Osteoblast (primary cell): ENCODE data around the gene AKR7A3. TPM values are rescaled to one million over a fixed set of nuclear protein-coding genes. Genes with fewer than 3 reads are reported as not detected.

ENCODE experiments used
- DNase-seq: peaks from one replicate; pipeline ENCODE4 v3.0.0; 2011; ENCODE audit warnings: low spot score, mixed read lengths; ENCODE audit not compliant: insufficient read length; ENCODE audit errors: missing footprints
- H2AFZ ChIP-seq: 2 replicates; pipeline ENCODE4 v1.6.0; 2011; ENCODE audit warnings: mild to moderate bottlenecking, low read length
- H3K27ac ChIP-seq: 2 replicates; pipeline ENCODE4 v1.5.1; 2011; ENCODE audit warnings: mild to moderate bottlenecking, low read depth, low read length, moderate library complexity
- H3K27me3 ChIP-seq: 2 replicates; pipeline ENCODE4 v1.6.0; 2012; ENCODE audit warnings: mild to moderate bottlenecking, control low read depth, inconsistent platforms, low read length, moderate library complexity; ENCODE audit not compliant: insufficient read depth
- H3K36me3 ChIP-seq: 2 replicates; pipeline ENCODE4 v1.5.1; 2011; ENCODE audit warnings: mild to moderate bottlenecking, low read length, control low read depth, moderate library complexity; ENCODE audit not compliant: insufficient read depth
- H3K4me1 ChIP-seq: 2 replicates; pipeline ENCODE4 v1.5.1; 2011; ENCODE audit warnings: mild to moderate bottlenecking, low read length, control low read depth, moderate library complexity; ENCODE audit not compliant: insufficient read depth
- H3K4me2 ChIP-seq: 2 replicates; pipeline ENCODE4 v1.6.0; 2011; ENCODE audit warnings: mild to moderate bottlenecking, low read length; ENCODE audit not compliant: insufficient read depth
- H3K4me3 ChIP-seq: fragments of 200-600 bp; sonication (generic); 3 replicates; pipeline ENCODE4 v1.5.1; 2012; ENCODE audit warnings: mild to moderate bottlenecking, low read length, inconsistent platforms; ENCODE audit not compliant: insufficient read depth
- H3K79me2 ChIP-seq: 2 replicates; pipeline ENCODE4 v1.6.0; 2012; ENCODE audit warnings: mild to moderate bottlenecking, low read length, control low read depth, inconsistent platforms; ENCODE audit not compliant: insufficient read depth
- H3K9me3 ChIP-seq: 2 replicates; pipeline ENCODE4 v1.5.1; 2011; ENCODE audit warnings: low read depth, low read length, control low read depth
- H4K20me1 ChIP-seq: 2 replicates; pipeline ENCODE4 v1.6.0; 2012; ENCODE audit warnings: mild to moderate bottlenecking, low read length, control low read depth; ENCODE audit not compliant: insufficient read depth
- CTCF ChIP-seq: IDR thresholded peaks from 2 replicates; pipeline ENCODE4 v1.5.1; 2011; ENCODE audit warnings: mild to moderate bottlenecking, low read depth, low read length, moderate library complexity; ENCODE audit errors: extremely low read depth
- total RNA-seq: library from RNA; depleted of rRNA; stranded (reverse); fragments of >200 nt; gene quantifications from 2 replicates; pipeline ENCODE4 v1.2.3, GENCODE V29; 2012

Gene AKR7A3
- total RNA-seq, 1 donor: 0.72 TPM

- Histone ChIP-seq H4K20me1 (peaks cover 15% of the 10 kb centered on the region), H3K9me3 (no peaks in the 10 kb centered on the region), H3K4me3 (no peak overlapping the region), H3K27me3 (no peaks in the 10 kb centered on the region), H3K79me2 (peaks cover 64% of the 10 kb centered on the region), H3K36me3 (peaks cover 51% of the 10 kb centered on the region), H3K4me1 (peaks cover 38% of the 10 kb centered on the region), H2AFZ (no peak overlapping the region), H3K27ac (no peak overlapping the region), H3K4me2 (no peak overlapping the region)
- no peak for TF ChIP-seq CTCF
- no peak for DNase-seq
These were observed 33.3 kb downstream of the AKR7A3 start for GRCh38 chr1:19255288-19255687.

- no peak for TF ChIP-seq CTCF
- Histone ChIP-seq H3K27me3 (no peaks in the 10 kb centered on the region), H3K36me3 (peaks cover 45% of the 10 kb centered on the region), H3K79me2 (peaks cover 72% of the 10 kb centered on the region), H2AFZ (no peak overlapping the region), H3K9me3 (no peaks in the 10 kb centered on the region), H4K20me1 (peaks cover 15% of the 10 kb centered on the region), H3K4me1 (peaks cover 37% of the 10 kb centered on the region), H3K4me3 (no peak overlapping the region), H3K27ac (no peak overlapping the region), H3K4me2 (no peak overlapping the region)
- no peak for DNase-seq
These were observed 34.2 kb downstream of the AKR7A3 start for GRCh38 chr1:19254416-19254815.

GRCh38 chr1:19251305-19252196 is 37.0 kb downstream of the AKR7A3 start, which contains the start of the genes EMC1 and MRTO4:
EMC1 (minus strand) TSS chr1:19251524; CDS start chr1:19251509, 15 bp downstream.
MRTO4 (plus strand) TSS chr1:19251805; CDS start chr1:19251836, 31 bp downstream.
- peaks cover 24% of the 10 kb centered on the region for H3K4me1 ChIP-seq
- peaks cover 94% of the 10 kb centered on the region for H3K79me2 ChIP-seq
- peak within 1 kb of the TSS; percentile 99 for H3K4me2 ChIP-seq
- H3K27me3 ChIP-seq: no peaks in the 10 kb centered on the region
- no peaks in the 10 kb centered on the region for H3K9me3 ChIP-seq
- H3K36me3 ChIP-seq: peaks cover 18% of the 10 kb centered on the region
- H4K20me1 ChIP-seq: peaks cover 19% of the 10 kb centered on the region
- peak within 1 kb of the TSS; percentile 99 for H3K4me3 ChIP-seq
- H2AFZ ChIP-seq: peak within 1 kb of the TSS; percentile 100
- peak; percentile 97 for DNase-seq
- no peak for TF ChIP-seq CTCF
- H3K27ac ChIP-seq: peak within 1 kb of the TSS; percentile 93

- no peak for TF ChIP-seq CTCF
- Histone ChIP-seq H3K4me2 (peak overlapping the region; percentile 99), H3K4me1 (peaks cover 22% of the 10 kb centered on the region), H3K27ac (peak overlapping the region; percentile 93), H3K36me3 (peaks cover 13% of the 10 kb centered on the region), H3K27me3 (no peaks in the 10 kb centered on the region), H2AFZ (peak overlapping the region; percentile 100), H3K79me2 (peaks cover 97% of the 10 kb centered on the region), H3K9me3 (no peaks in the 10 kb centered on the region), H3K4me3 (peak overlapping the region; percentile 99), H4K20me1 (peaks cover 19% of the 10 kb centered on the region)
- DNase-seq: peak; percentile 71
These were observed 37.8 kb downstream of the AKR7A3 start for GRCh38 chr1:19250629-19251304.
